K562 (cell line): ENCODE measurements around the gene LCN12. TPM values are rescaled to one million over a fixed set of nuclear protein-coding genes. Genes with fewer than 3 reads are reported as not detected.
A peak's percentile ranks its signal among the peaks of the same experiment; 100 is the strongest.

Experiments used
- ATAC-seq: fragments of 200-7000 bp; cut with Tn5 transposase; 3 replicates; pipeline ENCODE4 v1.9.1; 2020; ENCODE audit warnings: moderate library complexity
- BruUV-seq: library from RNA; stranded (reverse); fragments of 400-500 nt; replicated peaks from 2 replicates; lab custom pipeline; 2021; lab: Mats Ljungman, UMichigan
- CTCF ChIA-PET: fragments of 300-600 bp; formaldehyde crosslinking; extraction: SDS; loops from one replicate; lab custom pipeline; 2021; ENCODE audit warnings: low intra/inter-chr PET ratio; lab: Yijun Ruan, JAX
- POLR2A ChIA-PET: fragments of 300-600, 350-650 bp; sonication (Branson Sonifier 250); formaldehyde crosslinking; extraction: SDS; loops from one replicate; lab custom pipeline; 2021; ENCODE audit warnings: antibody characterized with exemption, inconsistent platforms; lab: Yijun Ruan, JAX
- DNase-seq, 4 experiments: peaks; one replicate each; pipeline versions ENCODE4 v3.0.0 to v3.0.0-alpha.2; 2011 to 2018; ENCODE audit warnings: low spot score in 3 of 4, mixed read lengths in 3 of 4; ENCODE audit errors: extremely low read depth in 1 of 4
- FAIRE-seq: peaks from 2 replicates; lab custom pipeline; 2011; peaks lifted over from hg19 to GRCh38; lab: Jason Lieb, UNC
- H2AFZ ChIP-seq: 2 replicates; pipeline ENCODE4 v1.6.0; 2011; ENCODE audit warnings: low read depth, low read length, control low read depth, inconsistent platforms
- H3K27ac ChIP-seq: fragments of 200-600 bp; 3 replicates; pipeline ENCODE4 v1.8.0; 2011; ENCODE audit warnings: low read depth, mild to moderate bottlenecking, control low read depth, inconsistent platforms, low read length, moderate library complexity, mixed read lengths; ENCODE audit errors: extremely low read depth
- H3K27me3 ChIP-seq, 2 experiments: fragments of 300-600 bp in 1 of 2; 2 replicates in 1 of 2; 3 replicates in 1 of 2; pipeline versions ENCODE4 v1.6.0 to v1.8.0; 2011; ENCODE audit warnings: inconsistent platforms in 2 of 2, low read length in 2 of 2, mild to moderate bottlenecking in 1 of 2, mixed read lengths in 1 of 2, moderate library complexity in 1 of 2; ENCODE audit not compliant: control insufficient read depth in 2 of 2, insufficient read depth in 2 of 2
- H3K36me3 ChIP-seq: fragments of 300-600 bp; 3 replicates; pipeline ENCODE4 v1.8.0; 2011; ENCODE audit warnings: mild to moderate bottlenecking, low read length, inconsistent platforms; ENCODE audit not compliant: control insufficient read depth, insufficient read depth
- H3K4me1 ChIP-seq, 2 experiments: fragments of 200-600 bp in 1 of 2; replicated peaks in 1 of 2; 2 replicates in 1 of 2; 3 replicates in 1 of 2; pipeline versions ENCODE4 v1.5.1 to v1.8.0; 2011; ENCODE audit warnings: inconsistent platforms in 2 of 2, low read length in 2 of 2, mild to moderate bottlenecking in 1 of 2, mixed read lengths in 1 of 2, moderate library complexity in 1 of 2; ENCODE audit not compliant: control insufficient read depth in 2 of 2, insufficient read depth in 2 of 2
- H3K4me2 ChIP-seq: 2 replicates; pipeline ENCODE4 v1.6.1; 2011; ENCODE audit warnings: low read length, control low read depth, inconsistent platforms, mixed read lengths; ENCODE audit not compliant: insufficient read depth
- H3K4me3 ChIP-seq: fragments of 200-600 bp; sonication (generic), shearing (Covaris generic); 2 replicates; pipeline ENCODE4 v1.5.1; 2016; ENCODE audit warnings: control low read depth, inconsistent platforms
- H3K79me2 ChIP-seq: fragments of 200-600 bp; 3 replicates; pipeline ENCODE4 v1.8.0; 2011; ENCODE audit warnings: low read length, inconsistent platforms; ENCODE audit not compliant: control insufficient read depth, insufficient read depth
- H3K9ac ChIP-seq, 2 experiments: 2 replicates each; pipeline versions ENCODE4 v1.6.0 to v1.6.1; 2011; ENCODE audit warnings: low read depth in 2 of 2, low read length in 2 of 2, control low read depth in 1 of 2, inconsistent platforms in 1 of 2, mild to moderate bottlenecking in 1 of 2, mixed read lengths in 1 of 2; ENCODE audit not compliant: insufficient read depth in 1 of 2
- H3K9me1 ChIP-seq: one replicate; pipeline ENCODE4 v1.6.0; 2011; ENCODE audit warnings: inconsistent platforms, mild to moderate bottlenecking, low read length, moderate library complexity; ENCODE audit not compliant: control insufficient read depth, insufficient read depth
- H3K9me3 ChIP-seq: replicated peaks from 2 replicates; pipeline ENCODE4 v1.5.1; 2011; ENCODE audit warnings: low read depth, low read length, inconsistent platforms; ENCODE audit not compliant: control insufficient read depth, insufficient read depth
- H4K20me1 ChIP-seq: replicated peaks from 2 replicates; pipeline ENCODE4 v1.6.1; 2011; ENCODE audit warnings: low read length, inconsistent platforms, mixed read lengths; ENCODE audit not compliant: control insufficient read depth, insufficient read depth
- NR2C1 ChIP-seq, 2 experiments: fragments of 450-650 bp; IDR thresholded peaks; 2 replicates each; pipeline ENCODE4 v1.6.1; 2017; ENCODE audit warnings: mild to moderate bottlenecking in 2 of 2, antibody characterized with exemption in 1 of 2, inconsistent platforms in 1 of 2, missing compliant biosample characterization in 1 of 2, missing genetic modification characterization in 1 of 2
- ZMIZ1 ChIP-seq, 2 experiments: fragments of 150-350 bp in 1 of 2; IDR thresholded peaks; 2 replicates each; pipeline ENCODE4 v1.6.1; 2012 to 2016; ENCODE audit warnings: low read depth in 2 of 2, low read length in 2 of 2, mild to moderate bottlenecking in 1 of 2, moderate library complexity in 1 of 2
- WGBS: fragments of 100-300 bp; shearing (Covaris generic); methylation state at CpG from one replicate; pipeline ENCODE4 v1.1.6; 2016; ENCODE audit warnings: low coverage, mixed read lengths; ENCODE audit not compliant: insufficient coverage; ENCODE audit errors: missing lambda C conversion rate; 5-methylcytosine and 5-hydroxymethylcytosine counted together
- in situ Hi-C: fragments of 300-500 bp; cut with MboI; formaldehyde crosslinking; loops from 4 replicates; pipeline ENCODE4 v1.15.0; 2018; ENCODE audit warnings: inconsistent platforms, mixed read lengths
- intact Hi-C: fragments of 100-400 bp; cut with micrococcal nuclease; formaldehyde crosslinking; loops from 2 replicates; pipeline ENCODE4 v1.14.2; 2022
- polyA plus RNA-seq, 8 experiments: library from polyadenylated mRNA; depleted of rRNA in 4 of 8; stranded (reverse) in 5 of 8; unstranded in 3 of 8; fragments of >200 nt; fragmentation: Nextera tagmentation in 2 of 8; fragmentation: Illumina TruSeq in 1 of 8; extraction: Ambion mirVana in 2 of 8; extraction: Trizol in 1 of 8; gene quantifications; 2 replicates each; pipeline versions ENCODE4 v1.2.1 to v1.2.3, GENCODE V29; 2011 to 2014; ENCODE audit warnings: inconsistent platforms in 1 of 8, missing spikeins in 1 of 8
- total RNA-seq, 7 experiments: library from RNA; depleted of rRNA in 6 of 7; stranded (reverse); fragments of >200 nt in 6 of 7; fragmentation: Illumina TruSeq in 2 of 7; extraction: Trizol in 2 of 7; gene quantifications; 2 replicates each; pipeline versions ENCODE4 v1.2.1 to v1.2.3, GENCODE V29; 2011 to 2021; ENCODE audit warnings: low replicate concordance in 1 of 7
- TF ChIP-seq, protein P1 (sequence below): fragments of 250-450 bp; sonication (Bioruptor Pico); IDR thresholded peaks from 2 replicates; pipeline ENCODE4 v1.5.0; 2021; ENCODE audit warnings: mild to moderate bottlenecking, moderate library complexity

Gene LCN12
- total and polyA plus RNA-seq, 9 of the 15 experiments (the other 6 are each of a cell fraction or from before 2014, with no cell fraction given), result 0.05 TPM; not detected in 8

DNA sequence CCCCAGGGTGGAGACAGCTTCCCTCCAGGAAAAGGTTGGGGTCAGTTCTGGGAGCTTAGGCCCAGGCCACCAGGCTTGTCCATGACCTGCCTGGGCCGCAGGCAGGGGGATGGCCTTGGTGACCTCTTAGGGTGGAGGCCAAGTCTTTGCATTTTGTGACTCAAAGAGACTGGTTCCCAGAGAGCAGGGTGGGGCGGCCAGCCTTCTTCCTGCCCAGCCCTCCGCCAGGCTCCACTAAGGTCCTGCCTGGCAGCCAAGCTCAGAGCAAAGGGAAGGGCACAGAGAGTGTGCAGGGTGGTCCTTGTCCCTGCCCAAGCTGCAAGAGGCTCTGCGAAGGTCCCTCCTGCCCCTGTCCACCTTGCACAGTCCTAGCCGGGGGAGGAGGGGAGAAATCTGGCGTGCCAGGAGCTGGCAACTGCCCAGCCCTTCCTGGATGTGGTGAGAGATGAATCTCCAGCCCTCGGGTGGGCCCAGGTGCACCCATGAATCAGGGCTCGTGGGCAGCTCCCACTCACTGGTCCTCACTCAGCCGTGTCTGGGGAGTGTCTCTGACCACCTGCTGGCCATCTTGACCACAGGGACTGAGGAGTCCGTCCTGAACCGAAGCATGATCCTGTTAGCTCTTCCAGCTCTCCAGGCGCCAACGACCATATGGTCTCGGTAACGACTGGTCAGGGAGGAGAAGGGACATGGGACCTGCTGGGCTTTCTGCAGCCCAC, 22.9 kb downstream of the LCN12 start:
- POLR2A ChIA-PET, result interaction anchor here (0.6 to 1.6 kb wide), 8 partner anchors 10 to 706 kb away, joined by 3 to 6 read pairs (median 4); partner anchors contain the start of gene PAXX
- H3K36me3 ChIP-seq, result no peaks in the 10 kb centered on the region
- H3K79me2 ChIP-seq, result no peaks in the 10 kb centered on the region
- no peaks in the 10 kb centered on the region for H3K9me3 ChIP-seq
- TF ChIP-seq NR2C1 (IDR thresholded peaks at IDR 0.05) (no peak), NR2C1 (tag; IDR thresholded peaks at IDR 0.05) (0 out of 2 replicates have a peak, but pooled peaks have one; percentile 20), ZMIZ1 (IDR thresholded peaks at IDR 0.05; ENCODE audit: low read depth in 2 of 2, low read length in 2 of 2) (no peak)
- TF ChIP-seq, protein P1, sequence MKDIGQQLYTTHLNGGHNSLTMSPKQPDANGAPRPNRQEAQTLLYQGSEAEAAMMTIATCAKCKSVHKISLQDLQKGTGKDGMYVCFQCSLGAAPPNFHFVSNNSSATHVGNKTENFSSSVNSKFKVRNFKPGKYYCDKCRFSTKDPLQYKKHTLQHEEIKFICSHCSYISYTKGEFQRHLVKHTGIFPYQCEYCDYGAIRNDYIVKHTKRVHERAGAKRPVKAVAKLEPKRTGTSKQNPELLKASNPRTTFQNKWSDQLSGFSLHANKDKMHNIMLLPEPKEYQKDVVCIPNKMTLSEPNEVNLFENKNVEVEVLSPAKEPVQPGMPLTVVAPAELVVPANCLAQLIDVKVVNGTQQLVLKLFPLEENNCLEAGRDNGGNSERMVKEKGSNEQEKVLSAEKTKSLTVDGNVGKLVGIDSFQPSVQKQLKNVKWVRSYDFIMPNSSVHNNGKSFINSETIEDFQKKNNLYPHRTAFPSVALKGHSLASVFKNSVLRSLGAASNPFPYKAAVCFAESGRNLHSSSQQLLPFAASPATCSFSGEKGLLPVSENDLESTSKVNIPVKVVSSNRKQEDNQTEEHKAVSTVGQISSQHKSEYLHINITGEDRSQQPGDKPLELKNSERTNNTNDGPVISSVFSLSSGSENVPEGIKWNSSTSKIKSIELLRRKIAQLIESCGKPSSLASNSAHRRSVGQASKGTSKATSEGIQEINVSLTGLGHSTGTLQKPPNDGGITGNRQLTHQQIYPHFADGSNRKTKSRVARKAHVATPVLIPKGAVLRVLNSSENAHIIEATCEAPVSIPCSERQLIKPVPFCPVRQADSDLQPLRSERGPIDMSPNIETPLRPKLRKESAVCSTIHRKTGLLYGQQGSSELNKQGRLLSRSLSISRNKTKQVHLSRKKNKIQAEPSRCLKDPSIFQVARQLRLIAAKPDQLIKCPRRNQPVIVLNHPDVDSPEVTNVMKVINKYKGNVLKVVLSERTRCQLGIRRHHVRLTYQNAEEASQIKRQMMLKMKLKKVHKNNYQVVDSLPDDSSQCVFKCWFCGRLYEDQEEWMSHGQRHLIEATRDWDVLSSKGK (CRISPR knock-in tag), result no peak
- TF ChIP-seq, all 486 proteins: peak for 1
- in situ Hi-C loops (no loop called here), intact Hi-C loops (loop anchor here (2.0 kb wide), 1 partner anchor 60 kb away; no protein-coding TSS in a partner anchor)
- FAIRE-seq, result no peak
- no peak for ATAC-seq
- WGBS, result 46% methylated on average over 10 of the region's 15 CpGs
- CTCF ChIA-PET, result no interaction called here
- H3K4me1 ChIP-seq, result peaks cover 5 to 92% of the 10 kb centered on the region in 2 experiments; a peak in 4 of 5 replicates
- H4K20me1 ChIP-seq, result no peaks in the 10 kb centered on the region
- BruUV-seq, result no TSS peak
- no peak overlapping the region for H3K4me2 ChIP-seq
- H3K27ac ChIP-seq, result no peak overlapping the region
- DNase-seq, result no peak
- H3K9ac ChIP-seq, result peak overlapping the region in 1 of 2 experiments; percentile 73; a peak in 2 of 4 replicates
- H3K27me3 ChIP-seq, result no peaks in the 10 kb centered on the region
- H2AFZ ChIP-seq, result peak overlapping the region; percentile 55; the same call in 1 of the 2 replicates
- no peak overlapping the region for H3K4me3 ChIP-seq
- no peaks in the 10 kb centered on the region for H3K9me1 ChIP-seq
